Omental fat pad (tissue), 4 donors: Measurements from ENCODE around the gene HLF. TPM values are rescaled to one million over a fixed set of nuclear protein-coding genes. Genes with fewer than 3 reads are reported as not detected.

Experiments used
- ATAC-seq: fragments of 150-250 bp; one replicate; pipeline ENCODE4 v1.9.1; 2016; ENCODE audit warnings: mild to moderate bottlenecking, moderate library complexity; ENCODE audit not compliant: low FRiP score
- DNase-seq: peaks from one replicate; pipeline ENCODE4 v3.0.0-alpha.2; 2019; ENCODE audit warnings: low spot score
- total RNA-seq, 4 donors: library from RNA; depleted of rRNA; stranded (reverse); fragments of >200 nt; gene quantifications; one replicate each; pipeline ENCODE4 v1.1.0, GENCODE V29; 2016
- TF ChIP-seq, protein P1 (sequence below), 3 donors: fragments of 450-650 bp; IDR thresholded peaks; one replicate each; pipeline ENCODE4 v1.5.1; 2016 to 2017; ENCODE audit warnings: antibody characterized with exemption in 3 of 3, mild to moderate bottlenecking in 3 of 3, moderate library complexity in 2 of 3

Gene HLF
- total RNA-seq, 4 donors from 2014 or later, result 12.5 to 15.4 (median 14.6) TPM

GRCh38 chr17:55248077-55248476 is 16.7 kb upstream of the HLF start:
- ATAC-seq, result no peak
- TF ChIP-seq, protein P1, sequence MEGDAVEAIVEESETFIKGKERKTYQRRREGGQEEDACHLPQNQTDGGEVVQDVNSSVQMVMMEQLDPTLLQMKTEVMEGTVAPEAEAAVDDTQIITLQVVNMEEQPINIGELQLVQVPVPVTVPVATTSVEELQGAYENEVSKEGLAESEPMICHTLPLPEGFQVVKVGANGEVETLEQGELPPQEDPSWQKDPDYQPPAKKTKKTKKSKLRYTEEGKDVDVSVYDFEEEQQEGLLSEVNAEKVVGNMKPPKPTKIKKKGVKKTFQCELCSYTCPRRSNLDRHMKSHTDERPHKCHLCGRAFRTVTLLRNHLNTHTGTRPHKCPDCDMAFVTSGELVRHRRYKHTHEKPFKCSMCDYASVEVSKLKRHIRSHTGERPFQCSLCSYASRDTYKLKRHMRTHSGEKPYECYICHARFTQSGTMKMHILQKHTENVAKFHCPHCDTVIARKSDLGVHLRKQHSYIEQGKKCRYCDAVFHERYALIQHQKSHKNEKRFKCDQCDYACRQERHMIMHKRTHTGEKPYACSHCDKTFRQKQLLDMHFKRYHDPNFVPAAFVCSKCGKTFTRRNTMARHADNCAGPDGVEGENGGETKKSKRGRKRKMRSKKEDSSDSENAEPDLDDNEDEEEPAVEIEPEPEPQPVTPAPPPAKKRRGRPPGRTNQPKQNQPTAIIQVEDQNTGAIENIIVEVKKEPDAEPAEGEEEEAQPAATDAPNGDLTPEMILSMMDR (IDR thresholded peaks at IDR 0.05), result no peak
- no peak for DNase-seq

DNA sequence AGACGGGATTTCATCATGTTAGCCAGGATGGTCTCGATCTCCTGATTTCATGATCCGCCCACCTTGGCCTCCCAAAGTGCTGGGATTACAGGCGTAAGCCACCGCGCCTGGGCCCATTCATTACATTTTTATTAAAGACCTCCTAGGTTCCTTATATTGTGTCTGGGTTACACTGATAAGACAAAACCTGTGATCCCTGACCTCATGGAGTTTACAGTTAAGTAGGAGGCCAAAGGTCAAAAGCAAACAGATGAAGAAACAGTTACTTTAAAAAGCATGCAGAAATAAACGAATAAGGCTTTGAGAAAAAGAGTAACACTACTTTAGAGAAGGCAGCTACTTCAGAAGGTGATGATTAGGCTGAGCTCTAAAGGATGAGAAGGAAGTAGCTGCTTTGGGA is 14.9 kb upstream of the HLF start:
- ATAC-seq (no peak), DNase-seq (no peak)
- TF ChIP-seq, protein P1 (IDR thresholded peaks at IDR 0.05), result no peak

DNA sequence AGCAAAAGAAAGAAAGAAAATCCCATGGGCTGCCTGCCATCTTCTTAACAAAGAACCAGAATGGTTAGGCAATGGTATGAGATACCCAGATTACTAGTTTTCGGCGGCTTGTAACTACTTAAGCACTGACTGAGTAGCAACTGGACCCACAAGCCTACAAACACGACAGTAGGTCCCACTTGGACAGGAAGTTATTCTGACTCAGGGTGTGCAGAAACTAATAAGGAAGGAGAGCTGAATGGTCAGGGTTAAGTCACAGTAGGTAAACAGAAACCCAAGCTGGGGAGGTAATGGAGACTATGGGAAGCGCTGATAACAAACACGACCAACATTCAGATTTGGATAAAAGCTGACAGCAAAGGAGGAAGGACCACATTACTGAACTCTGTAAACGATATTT is 10.4 kb upstream of the HLF start:
- TF ChIP-seq, protein P1 (IDR thresholded peaks at IDR 0.05), result no peak
- DNase-seq, result no peak
- ATAC-seq, result no peak

- TF ChIP-seq, protein P1 (IDR thresholded peaks at IDR 0.05), result no peak
- DNase-seq (no peak), ATAC-seq (no peak)
These were observed 6.1 kb upstream of the HLF start for GRCh38 chr17:55258578-55259135.

GRCh38 chr17:55259684-55260111 is 5.1 kb upstream of the HLF start:
- DNase-seq, result no peak
- TF ChIP-seq, protein P1 (IDR thresholded peaks at IDR 0.05), result no peak
- ATAC-seq, result no peak

DNA sequence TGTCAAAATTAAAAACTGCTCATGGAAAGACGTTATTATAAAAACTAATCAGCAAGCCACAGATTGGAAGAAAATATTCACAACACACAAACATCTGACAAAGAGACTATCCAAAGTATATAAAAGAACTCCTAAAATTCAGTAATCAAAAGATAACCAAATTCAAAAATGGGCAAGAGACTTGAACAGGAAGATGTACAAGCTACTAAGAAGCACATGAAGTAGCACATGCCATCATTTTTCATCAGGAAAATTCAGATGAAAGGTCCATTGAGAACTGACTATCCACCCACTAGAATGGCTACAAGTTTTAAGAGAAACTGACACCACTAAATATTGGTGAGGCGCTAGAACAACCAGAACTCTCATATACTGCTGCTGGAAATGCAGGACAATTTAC is 3.4 kb upstream of the HLF start:
- DNase-seq (no peak), ATAC-seq (no peak)
- TF ChIP-seq, protein P1 (IDR thresholded peaks at IDR 0.05), result no peak

DNA sequence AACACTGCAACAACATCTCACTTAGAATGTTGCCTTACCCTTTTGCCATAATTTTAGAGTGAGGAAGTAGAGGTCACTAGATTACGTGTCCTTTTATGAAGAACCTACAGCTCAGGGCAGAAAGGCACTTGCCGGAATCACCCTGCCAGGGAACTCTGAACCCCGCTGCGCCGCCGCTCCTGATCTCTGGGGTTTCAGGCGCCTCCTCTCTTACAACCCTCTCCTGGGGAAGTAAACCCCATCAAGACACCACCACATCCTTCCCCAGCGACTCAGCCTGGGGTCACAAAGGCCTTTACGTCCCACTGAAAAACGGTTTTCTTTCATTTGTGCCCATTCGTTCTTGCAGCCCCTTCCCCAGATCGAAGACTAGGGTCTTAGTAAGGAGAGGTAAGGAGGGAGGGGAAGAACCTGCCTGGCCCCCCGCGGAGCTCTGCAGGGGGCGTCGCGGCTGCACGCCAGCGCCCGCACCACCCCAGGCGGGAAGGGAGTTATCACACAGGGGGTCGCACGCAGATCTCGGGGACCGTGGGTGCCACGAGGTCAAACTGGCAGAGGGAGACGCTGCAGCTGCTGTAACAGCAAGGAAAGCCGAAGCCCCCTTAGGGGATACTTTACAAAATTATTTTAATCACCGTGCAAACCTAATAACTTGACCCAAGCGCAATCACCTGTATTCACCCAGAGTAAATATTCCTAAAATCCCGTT is 1.0 kb upstream of the HLF start:
- TF ChIP-seq, protein P1 (IDR thresholded peaks at IDR 0.05), result no peak
- ATAC-seq (no peak), DNase-seq (no peak)
